GM12801 (cell line): ENCODE data around the gene KRTAP10-5.

Experiments
- TF ChIP-seq, protein P1 (sequence below): IDR thresholded peaks from one replicate; pipeline ENCODE4 v1.5.1; 2011; ENCODE audit warnings: control low read depth; ENCODE audit not compliant: insufficient read length; ENCODE audit errors: extremely low read depth

The KRTAP10-5 gene

DNA sequence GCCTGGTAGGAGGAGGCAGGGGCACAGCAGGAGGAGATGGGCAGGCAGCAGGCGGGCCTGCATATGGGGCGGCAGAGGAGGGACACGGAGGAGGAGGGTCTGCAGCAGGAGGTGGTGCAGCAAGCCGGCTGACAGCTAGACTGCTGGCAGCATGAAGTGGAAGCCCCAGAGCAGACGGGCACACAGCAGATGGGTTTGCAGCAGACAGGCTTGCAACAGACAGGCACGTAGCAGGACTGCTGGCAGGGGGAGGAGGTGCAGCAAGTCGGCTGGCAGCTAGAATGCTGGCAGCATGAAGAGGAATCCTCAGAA is 615 bp downstream of the KRTAP10-5 start:
- TF ChIP-seq, protein P1, sequence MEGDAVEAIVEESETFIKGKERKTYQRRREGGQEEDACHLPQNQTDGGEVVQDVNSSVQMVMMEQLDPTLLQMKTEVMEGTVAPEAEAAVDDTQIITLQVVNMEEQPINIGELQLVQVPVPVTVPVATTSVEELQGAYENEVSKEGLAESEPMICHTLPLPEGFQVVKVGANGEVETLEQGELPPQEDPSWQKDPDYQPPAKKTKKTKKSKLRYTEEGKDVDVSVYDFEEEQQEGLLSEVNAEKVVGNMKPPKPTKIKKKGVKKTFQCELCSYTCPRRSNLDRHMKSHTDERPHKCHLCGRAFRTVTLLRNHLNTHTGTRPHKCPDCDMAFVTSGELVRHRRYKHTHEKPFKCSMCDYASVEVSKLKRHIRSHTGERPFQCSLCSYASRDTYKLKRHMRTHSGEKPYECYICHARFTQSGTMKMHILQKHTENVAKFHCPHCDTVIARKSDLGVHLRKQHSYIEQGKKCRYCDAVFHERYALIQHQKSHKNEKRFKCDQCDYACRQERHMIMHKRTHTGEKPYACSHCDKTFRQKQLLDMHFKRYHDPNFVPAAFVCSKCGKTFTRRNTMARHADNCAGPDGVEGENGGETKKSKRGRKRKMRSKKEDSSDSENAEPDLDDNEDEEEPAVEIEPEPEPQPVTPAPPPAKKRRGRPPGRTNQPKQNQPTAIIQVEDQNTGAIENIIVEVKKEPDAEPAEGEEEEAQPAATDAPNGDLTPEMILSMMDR, result no peak

- TF ChIP-seq, protein P1, result no peak
Measured at GRCh38 chr21:44579056-44579832, 1.2 kb downstream of the KRTAP10-5 start.

DNA sequence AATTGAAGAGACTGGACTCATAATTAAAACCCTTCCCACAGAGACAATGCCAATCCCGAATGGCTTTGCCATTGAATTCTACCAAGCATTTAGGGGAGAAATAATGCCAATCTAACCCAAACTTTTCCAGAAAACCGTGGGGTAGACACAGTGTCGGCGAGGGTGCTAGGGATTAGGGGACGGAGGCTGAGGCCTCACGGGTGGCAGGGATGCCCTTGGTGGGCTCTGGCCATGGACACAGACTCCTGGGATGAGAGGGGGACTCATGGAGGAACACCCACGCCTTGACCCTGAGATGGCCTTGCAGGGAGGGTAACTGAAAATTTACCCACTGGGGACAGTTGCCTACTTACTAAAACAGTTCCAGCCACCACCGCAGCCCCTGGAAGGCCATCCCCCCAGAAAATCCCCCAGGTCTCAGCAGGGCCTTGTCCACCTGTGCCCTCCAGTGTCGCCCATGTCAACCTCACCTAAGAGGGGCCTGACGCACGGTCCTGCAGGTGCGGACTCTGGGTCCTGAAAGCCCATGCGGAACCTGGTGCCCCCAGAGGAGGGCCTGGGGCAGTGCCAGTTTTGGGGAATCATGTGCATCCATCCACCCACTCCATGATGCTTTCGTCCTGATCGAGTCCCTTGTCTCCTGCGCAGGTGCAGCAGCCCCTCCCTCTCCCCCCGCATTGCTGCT is 1.9 kb downstream of the KRTAP10-5 start:
- TF ChIP-seq, protein P1, result no peak

DNA sequence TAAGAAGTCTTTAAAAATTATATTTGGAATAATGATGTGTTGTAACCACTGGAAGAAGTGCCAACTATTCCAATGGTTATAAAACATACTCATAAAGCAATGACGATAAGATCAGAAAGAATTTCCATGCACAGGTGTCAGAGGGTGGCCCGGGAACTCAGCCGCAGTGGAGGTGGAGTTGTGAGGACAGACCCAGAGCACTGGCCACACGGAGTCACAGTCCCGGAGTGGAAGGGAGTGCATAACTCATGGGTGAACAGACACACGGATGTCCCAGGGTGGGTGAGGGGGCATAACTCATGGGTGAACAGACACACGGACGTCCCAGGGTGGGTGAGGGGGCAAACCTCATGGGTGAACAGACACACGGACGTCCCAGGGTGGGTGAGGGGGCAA is 4.4 kb downstream of the KRTAP10-5 start:
- TF ChIP-seq, protein P1, result no peak

GRCh38 chr21:44575307-44576024 is 4.9 kb downstream of the KRTAP10-5 start:
- TF ChIP-seq, protein P1, result no peak

DNA sequence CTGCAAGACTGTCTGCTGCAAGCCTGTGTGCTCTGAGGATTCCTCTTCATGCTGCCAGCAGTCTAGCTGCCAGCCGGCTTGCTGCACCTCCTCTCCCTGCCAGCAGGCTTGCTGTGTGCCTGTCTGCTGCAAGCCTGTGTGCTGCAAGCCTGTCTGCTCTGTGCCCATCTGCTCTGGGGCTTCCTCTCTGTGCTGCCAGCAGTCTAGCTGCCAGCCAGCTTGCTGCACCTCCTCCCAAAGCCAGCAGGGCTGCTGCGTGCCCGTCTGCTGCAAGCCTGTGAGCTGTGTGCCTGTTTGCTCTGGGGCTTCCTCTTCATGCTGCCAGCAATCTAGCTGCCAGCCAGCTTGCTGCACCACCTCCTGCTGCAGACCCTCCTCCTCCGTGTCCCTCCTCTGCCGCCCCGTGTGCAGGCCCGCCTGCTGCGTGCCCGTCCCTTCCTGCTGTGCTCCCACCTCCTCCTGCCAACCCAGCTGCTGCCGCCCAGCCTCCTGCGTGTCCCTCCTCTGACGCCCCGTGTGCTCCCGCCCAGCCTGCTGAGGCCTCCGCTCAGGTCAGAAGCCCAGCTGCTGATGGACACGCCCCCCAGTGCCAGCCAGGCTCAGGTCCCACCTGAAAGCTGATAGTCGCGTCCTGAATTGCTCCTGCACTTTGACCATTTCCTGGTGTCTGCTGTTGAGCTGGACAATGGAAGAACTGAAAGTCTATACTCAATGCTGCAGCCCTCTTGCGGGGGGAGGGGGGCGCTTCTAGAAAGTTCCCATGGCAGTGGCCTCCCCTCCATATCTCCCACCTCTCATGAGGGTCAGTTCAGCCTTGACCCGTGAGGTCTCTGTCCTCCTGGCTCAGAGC is 5.7 kb downstream of the KRTAP10-5 start:
- TF ChIP-seq, protein P1, result no peak
